OCI-LY3 (cell line): ENCODE results near the gene TBC1D16.

Source experiments
- H2AFZ ChIP-seq: fragments of 200-600, 300-600 bp; shearing (Covaris generic); 2 replicates; pipeline ENCODE4 v1.6.0; 2014; ENCODE audit warnings: antibody characterized with exemption, low read depth, low read length
- H3K27ac ChIP-seq: fragments of 200-600, 300-600 bp; sonication (generic); 2 replicates; pipeline ENCODE4 v1.5.1; 2014; ENCODE audit warnings: mild to moderate bottlenecking, low read length, moderate library complexity, mixed read lengths
- H3K27me3 ChIP-seq: fragments of 200-600, 300-600 bp; sonication (generic); 2 replicates; pipeline ENCODE4 v1.6.1; 2014; ENCODE audit warnings: low read depth, low read length, mixed read lengths
- H3K36me3 ChIP-seq: fragments of 200-600, 300-600 bp; sonication (generic); replicated peaks from 2 replicates; pipeline ENCODE3; 2014; ENCODE audit warnings: low read depth, low read length, mixed read lengths
- H3K4me1 ChIP-seq: fragments of 300-600, 200-600 bp; sonication (generic); 2 replicates; pipeline ENCODE4 v1.6.1; 2014; ENCODE audit warnings: low read length, mixed read lengths
- H3K4me2 ChIP-seq: fragments of 200-600, 300-600 bp; sonication (generic); 2 replicates; pipeline ENCODE4 v1.6.1; 2014; ENCODE audit warnings: low read length, mixed read lengths
- H3K4me3 ChIP-seq: fragments of 300-600, 200-600 bp; sonication (generic); 2 replicates; pipeline ENCODE4 v1.5.1; 2014; ENCODE audit warnings: antibody characterized with exemption, mild to moderate bottlenecking, low read length, moderate library complexity
- H3K79me2 ChIP-seq: fragments of 300-600, 200-600 bp; shearing (Covaris generic); 2 replicates; pipeline ENCODE4 v1.6.1; 2014; ENCODE audit warnings: mild to moderate bottlenecking, low read length, mixed read lengths
- H3K9ac ChIP-seq: fragments of 300-600, 200-600 bp; shearing (Covaris generic); 2 replicates; pipeline ENCODE4 v1.6.0; 2014; ENCODE audit warnings: mild to moderate bottlenecking, low read length, moderate library complexity
- H3K9me3 ChIP-seq: fragments of 200-600, 300-600 bp; shearing (Covaris generic); 2 replicates; pipeline ENCODE4 v1.6.1; 2014; ENCODE audit warnings: low read length, mixed read lengths; ENCODE audit not compliant: insufficient read depth
- H4K20me1 ChIP-seq: fragments of 200-600, 300-600 bp; sonication (generic); 2 replicates; pipeline ENCODE4 v1.6.1; 2016; ENCODE audit warnings: low read length, mixed read lengths; ENCODE audit not compliant: insufficient read depth
- EZH2phosphoT487 ChIP-seq: fragments of 200-600 bp; shearing (Covaris generic); IDR thresholded peaks from 2 replicates; pipeline ENCODE4 v1.6.1; 2018; ENCODE audit warnings: antibody characterized with exemption, mixed run types, low read depth
- TF ChIP-seq, protein P1 (sequence below): fragments of 200-600, 300-600 bp; sonication (generic); IDR thresholded peaks from 2 replicates; pipeline ENCODE4 v1.5.1; 2014; ENCODE audit warnings: antibody characterized with exemption, low read length, low read depth

The TBC1D16 gene

DNA sequence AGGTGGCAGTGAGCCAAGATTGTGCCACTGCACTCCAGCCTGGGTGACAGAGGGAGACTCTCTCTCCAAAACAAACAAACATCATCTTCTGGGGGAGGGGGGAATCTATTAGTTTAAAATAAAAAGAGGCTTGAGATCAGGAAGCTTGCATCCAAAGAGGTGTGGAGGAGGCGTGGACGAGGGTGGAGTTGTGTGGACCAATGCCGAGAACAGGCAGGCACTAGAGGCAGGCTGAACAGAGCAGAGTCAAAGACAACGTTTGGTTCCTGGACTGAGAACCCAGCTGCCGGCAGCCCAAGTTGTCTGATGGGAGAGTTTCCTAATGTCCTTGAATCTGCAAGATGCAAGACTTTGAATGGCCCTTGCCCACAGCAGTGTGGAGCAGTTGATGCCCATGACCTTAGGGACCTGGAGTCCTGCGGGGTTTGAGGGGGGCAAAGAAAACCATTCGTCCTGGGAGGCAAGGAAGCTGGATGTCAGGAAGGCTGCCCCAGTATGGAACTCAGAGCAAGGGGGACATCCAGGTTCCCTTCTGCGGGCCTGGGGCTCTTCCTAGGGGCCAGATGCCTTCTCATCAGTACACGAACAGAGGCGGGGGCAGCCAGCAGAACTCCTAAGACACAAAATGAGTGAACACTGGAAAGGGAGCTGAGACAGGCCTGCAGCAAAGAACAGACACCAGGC lies 9.2 kb downstream of the TBC1D16 start:
- no peaks in the 10 kb centered on the region for H3K4me1 ChIP-seq
- H3K27ac ChIP-seq, result no peak overlapping the region
- H3K27me3 ChIP-seq, result no peaks in the 10 kb centered on the region
- peaks cover 6% of the 10 kb centered on the region for H3K79me2 ChIP-seq
- H3K4me3 ChIP-seq, result no peak overlapping the region
- no peak overlapping the region for H3K9ac ChIP-seq
- H3K9me3 ChIP-seq, result no peaks in the 10 kb centered on the region
- 0 out of 2 replicates have a peak, but pooled peaks cover under 1% of the 10 kb centered on the region for H4K20me1 ChIP-seq
- H3K36me3 ChIP-seq, result no peaks in the 10 kb centered on the region
- no peak overlapping the region for H2AFZ ChIP-seq
- H3K4me2 ChIP-seq, result no peak overlapping the region
- no peak for TF ChIP-seq EZH2phosphoT487
- TF ChIP-seq, protein P1, sequence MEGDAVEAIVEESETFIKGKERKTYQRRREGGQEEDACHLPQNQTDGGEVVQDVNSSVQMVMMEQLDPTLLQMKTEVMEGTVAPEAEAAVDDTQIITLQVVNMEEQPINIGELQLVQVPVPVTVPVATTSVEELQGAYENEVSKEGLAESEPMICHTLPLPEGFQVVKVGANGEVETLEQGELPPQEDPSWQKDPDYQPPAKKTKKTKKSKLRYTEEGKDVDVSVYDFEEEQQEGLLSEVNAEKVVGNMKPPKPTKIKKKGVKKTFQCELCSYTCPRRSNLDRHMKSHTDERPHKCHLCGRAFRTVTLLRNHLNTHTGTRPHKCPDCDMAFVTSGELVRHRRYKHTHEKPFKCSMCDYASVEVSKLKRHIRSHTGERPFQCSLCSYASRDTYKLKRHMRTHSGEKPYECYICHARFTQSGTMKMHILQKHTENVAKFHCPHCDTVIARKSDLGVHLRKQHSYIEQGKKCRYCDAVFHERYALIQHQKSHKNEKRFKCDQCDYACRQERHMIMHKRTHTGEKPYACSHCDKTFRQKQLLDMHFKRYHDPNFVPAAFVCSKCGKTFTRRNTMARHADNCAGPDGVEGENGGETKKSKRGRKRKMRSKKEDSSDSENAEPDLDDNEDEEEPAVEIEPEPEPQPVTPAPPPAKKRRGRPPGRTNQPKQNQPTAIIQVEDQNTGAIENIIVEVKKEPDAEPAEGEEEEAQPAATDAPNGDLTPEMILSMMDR, result no peak

DNA sequence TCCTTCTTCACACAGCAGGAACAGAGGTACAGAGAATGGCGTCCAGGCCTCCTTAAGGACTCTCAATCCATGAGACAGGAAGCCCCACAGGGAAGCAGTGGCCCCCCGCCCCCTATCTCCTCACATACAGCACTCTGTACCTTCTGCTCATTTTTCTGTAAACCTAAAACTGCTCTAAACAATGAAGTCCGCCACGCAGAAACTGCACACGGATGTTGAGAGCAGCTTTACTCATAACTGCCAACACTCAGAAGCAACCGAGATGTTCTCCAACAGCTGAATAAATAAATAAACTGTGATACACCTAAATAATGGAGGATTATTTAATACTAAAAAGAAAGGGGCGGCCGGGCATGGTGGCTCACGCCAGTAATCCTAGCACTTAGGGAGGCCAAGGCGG lies 9.9 kb downstream of the TBC1D16 start:
- Histone ChIP-seq H3K9me3 (no peaks in the 10 kb centered on the region), H3K27ac (no peak overlapping the region), H3K4me1 (no peaks in the 10 kb centered on the region), H4K20me1 (no peaks in the 10 kb centered on the region), H3K27me3 (no peaks in the 10 kb centered on the region), H3K4me2 (no peak overlapping the region), H3K4me3 (no peak overlapping the region), H3K36me3 (no peaks in the 10 kb centered on the region), H3K79me2 (peaks cover 6% of the 10 kb centered on the region), H2AFZ (no peak overlapping the region), H3K9ac (no peak overlapping the region)
- TF ChIP-seq, protein P1, result no peak
- no peak for TF ChIP-seq EZH2phosphoT487

DNA sequence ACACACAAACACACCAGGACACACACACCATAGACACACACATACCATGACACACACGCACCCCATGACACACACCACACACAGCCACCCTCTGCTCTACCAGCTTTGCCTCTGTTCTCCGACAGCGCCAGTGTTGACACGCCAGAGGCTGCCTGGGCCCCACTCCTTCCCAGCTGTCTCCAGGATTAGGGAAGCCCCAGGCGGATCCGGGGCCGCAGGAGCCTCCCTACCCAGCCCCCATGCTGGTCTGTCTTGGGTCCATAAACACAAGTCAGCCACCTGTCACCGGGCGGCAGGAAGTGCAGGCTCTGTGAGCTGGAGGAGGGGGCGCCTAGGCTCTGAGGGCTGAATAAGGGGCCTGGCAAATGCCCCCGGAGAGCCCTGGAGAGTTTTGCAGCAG lies 10.5 kb downstream of the TBC1D16 start:
- Histone ChIP-seq H2AFZ (no peak overlapping the region), H3K27ac (no peak overlapping the region), H3K36me3 (no peaks in the 10 kb centered on the region), H3K79me2 (peaks cover 6% of the 10 kb centered on the region), H3K9ac (no peak overlapping the region), H3K4me1 (peaks cover 1% of the 10 kb centered on the region), H4K20me1 (no peaks in the 10 kb centered on the region), H3K4me3 (no peak overlapping the region), H3K4me2 (no peak overlapping the region), H3K9me3 (no peaks in the 10 kb centered on the region), H3K27me3 (no peaks in the 10 kb centered on the region)
- TF ChIP-seq, protein P1, result no peak
- TF ChIP-seq EZH2phosphoT487, result no peak

DNA sequence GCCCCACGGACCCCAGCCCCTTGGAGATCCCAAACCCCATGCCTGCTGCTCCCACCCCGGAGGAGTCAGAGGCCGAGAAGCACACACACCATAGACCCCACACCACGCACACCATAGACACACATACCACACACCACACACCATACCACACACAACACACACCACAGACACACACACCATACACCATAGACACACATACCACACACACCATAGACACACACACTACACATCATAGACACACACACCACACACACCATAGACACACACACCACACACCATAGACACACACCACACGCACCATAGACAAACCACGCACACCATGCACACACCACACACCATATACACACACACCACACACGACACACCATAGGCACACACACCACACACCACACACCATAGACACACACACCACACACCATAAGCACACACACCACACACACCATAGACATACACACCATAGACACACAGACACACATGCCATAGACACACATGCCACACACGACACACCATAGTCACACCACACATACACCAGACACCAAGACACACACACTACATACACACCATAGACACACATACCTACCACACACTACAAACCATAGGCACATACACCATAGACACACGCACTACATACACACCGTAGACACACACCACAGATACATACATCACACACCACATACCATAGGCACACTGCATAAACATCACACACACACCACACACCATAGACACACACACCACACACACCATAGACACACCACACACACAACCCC lies 11.3 kb downstream of the TBC1D16 start:
- Histone ChIP-seq H3K4me1 (peaks cover 9% of the 10 kb centered on the region), H4K20me1 (no peaks in the 10 kb centered on the region), H3K4me2 (no peak overlapping the region), H3K9me3 (no peaks in the 10 kb centered on the region), H3K36me3 (no peaks in the 10 kb centered on the region), H3K4me3 (no peak overlapping the region), H3K27me3 (no peaks in the 10 kb centered on the region), H3K27ac (no peak overlapping the region), H2AFZ (no peak overlapping the region), H3K9ac (no peak overlapping the region), H3K79me2 (peaks cover 6% of the 10 kb centered on the region)
- no peak for TF ChIP-seq EZH2phosphoT487
- TF ChIP-seq, protein P1, result no peak
